AG10803 (cell line): Measurements from ENCODE around the gene SH3PXD2B.

ENCODE experiments used
- DNase-seq: peaks from one replicate; pipeline ENCODE4 v3.0.0; 2010; ENCODE audit warnings: low read depth
- H3K4me3 ChIP-seq: 2 replicates; pipeline ENCODE4 v1.5.1; 2011; ENCODE audit warnings: mild to moderate bottlenecking, low read length, control low read depth
- TF ChIP-seq, protein P1 (sequence below): conservative IDR thresholded peaks from 2 replicates; pipeline ENCODE4 v1.5.1; 2011; ENCODE audit warnings: mild to moderate bottlenecking, low read length, control low read depth, inconsistent platforms

SH3PXD2B gene

GRCh38 chr5:172396220-172396619 is 58.1 kb downstream of the SH3PXD2B start:
- TF ChIP-seq, protein P1, sequence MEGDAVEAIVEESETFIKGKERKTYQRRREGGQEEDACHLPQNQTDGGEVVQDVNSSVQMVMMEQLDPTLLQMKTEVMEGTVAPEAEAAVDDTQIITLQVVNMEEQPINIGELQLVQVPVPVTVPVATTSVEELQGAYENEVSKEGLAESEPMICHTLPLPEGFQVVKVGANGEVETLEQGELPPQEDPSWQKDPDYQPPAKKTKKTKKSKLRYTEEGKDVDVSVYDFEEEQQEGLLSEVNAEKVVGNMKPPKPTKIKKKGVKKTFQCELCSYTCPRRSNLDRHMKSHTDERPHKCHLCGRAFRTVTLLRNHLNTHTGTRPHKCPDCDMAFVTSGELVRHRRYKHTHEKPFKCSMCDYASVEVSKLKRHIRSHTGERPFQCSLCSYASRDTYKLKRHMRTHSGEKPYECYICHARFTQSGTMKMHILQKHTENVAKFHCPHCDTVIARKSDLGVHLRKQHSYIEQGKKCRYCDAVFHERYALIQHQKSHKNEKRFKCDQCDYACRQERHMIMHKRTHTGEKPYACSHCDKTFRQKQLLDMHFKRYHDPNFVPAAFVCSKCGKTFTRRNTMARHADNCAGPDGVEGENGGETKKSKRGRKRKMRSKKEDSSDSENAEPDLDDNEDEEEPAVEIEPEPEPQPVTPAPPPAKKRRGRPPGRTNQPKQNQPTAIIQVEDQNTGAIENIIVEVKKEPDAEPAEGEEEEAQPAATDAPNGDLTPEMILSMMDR: no peak
- no peak overlapping the region for H3K4me3 ChIP-seq

GRCh38 chr5:172395483-172395882 is 58.8 kb downstream of the SH3PXD2B start:
- TF ChIP-seq, protein P1: no peak
- H3K4me3 ChIP-seq: no peak overlapping the region
- no peak for DNase-seq

More at GRCh38 chr5:172396220-172396619, 58.1 kb downstream of the SH3PXD2B start:
- no peak for DNase-seq

GRCh38 chr5:172389578-172390112 is 64.7 kb downstream of the SH3PXD2B start:
- no peak overlapping the region for H3K4me3 ChIP-seq
- DNase-seq: no peak
- TF ChIP-seq, protein P1: no peak

- TF ChIP-seq, protein P1: no peak
- DNase-seq: no peak
- no peak overlapping the region for H3K4me3 ChIP-seq
Observed at GRCh38 chr5:172388246-172388733, 66.0 kb downstream of the SH3PXD2B start.

DNA sequence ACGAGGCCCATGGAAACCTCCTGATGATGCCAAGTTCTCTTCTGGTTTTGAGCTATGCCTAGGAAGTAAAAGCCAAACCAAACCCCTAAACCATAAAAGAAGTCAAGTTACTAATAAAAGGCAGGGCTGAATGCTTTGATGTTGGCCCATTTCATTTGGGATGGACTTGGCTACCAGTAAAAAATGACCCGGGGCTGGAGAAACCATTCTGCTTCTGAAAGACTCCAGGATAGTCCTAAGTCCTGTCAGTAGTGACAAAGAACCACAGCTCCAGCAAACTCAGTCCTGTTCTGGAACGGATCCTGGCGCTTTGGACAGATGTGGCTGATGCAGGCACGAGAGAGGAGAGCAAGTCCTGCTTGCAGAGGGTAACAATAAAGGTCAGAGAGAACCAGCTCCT is 68.6 kb downstream of the SH3PXD2B start:
- no peak for DNase-seq
- TF ChIP-seq, protein P1: no peak
- H3K4me3 ChIP-seq: no peak overlapping the region

DNA sequence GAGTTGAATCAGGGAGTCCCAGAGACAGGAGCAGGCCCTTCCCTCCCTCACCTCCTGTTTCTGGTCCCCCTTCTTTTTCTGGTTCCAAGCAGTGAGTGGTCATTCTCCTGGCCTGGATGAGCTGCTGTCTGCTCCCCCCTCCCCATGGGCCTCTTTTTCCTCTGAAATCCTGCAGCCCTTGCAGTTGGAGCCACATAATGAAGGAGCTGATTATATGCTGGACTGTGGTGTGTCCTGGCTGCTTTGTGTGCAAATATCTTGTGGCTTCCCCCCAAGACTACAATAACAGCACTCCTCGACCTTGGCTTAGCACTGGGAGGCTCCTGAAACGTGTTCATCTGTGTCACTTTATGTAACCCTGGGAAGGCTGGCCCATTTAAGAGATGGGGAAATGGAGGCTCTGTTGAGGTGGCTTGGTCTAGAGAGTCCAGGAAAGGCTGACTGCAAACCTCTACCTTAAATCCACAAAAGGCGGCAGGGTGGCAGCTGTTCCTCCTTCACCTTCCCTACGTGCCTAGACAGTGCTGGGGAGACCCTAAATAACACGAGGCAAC is 69.2 kb downstream of the SH3PXD2B start:
- no peak overlapping the region for H3K4me3 ChIP-seq
- TF ChIP-seq, protein P1: no peak

DNA sequence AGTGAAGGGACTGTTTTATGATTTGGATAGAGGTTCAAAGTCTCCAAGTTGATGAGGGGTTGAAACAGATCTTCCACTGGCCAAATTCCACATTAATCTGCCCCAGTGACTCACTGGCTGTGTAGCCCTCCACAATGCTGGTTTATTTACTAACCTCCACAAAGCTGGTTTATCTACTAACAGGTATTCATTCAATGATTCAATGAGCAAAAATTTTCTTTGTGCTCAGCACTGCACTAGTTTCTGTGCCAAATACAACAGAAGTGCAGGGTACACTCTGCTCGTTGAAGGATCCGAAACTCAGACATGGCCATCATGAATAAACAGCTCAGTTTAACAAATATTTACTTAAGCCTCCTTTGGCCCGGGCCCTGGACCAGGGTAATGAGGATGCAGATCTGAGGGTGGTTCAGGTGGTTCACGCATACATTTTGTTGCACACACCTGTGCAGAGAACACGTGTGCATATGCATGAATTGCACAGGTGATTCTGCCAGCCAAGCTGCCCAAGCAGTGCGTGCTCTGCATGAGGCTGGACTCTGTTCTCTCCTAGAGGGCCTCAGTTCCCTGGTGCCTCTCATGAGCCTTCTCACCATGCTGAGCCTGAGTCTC is 71.0 kb downstream of the SH3PXD2B start:
- TF ChIP-seq, protein P1: no peak
- H3K4me3 ChIP-seq: no peak overlapping the region
- DNase-seq: no peak

More for the DNA sequence above, 69.2 kb downstream of the SH3PXD2B start:
- DNase-seq: no peak
